ENCODE measurements around the gene VEGFD. TPM values are rescaled to one million over a fixed set of nuclear protein-coding genes. Genes with fewer than 3 reads are reported as not detected.

Gene VEGFD
- total and polyA plus RNA-seq, 2 donors from 2014 or later: 1.2 to 1.5 TPM

DNA sequence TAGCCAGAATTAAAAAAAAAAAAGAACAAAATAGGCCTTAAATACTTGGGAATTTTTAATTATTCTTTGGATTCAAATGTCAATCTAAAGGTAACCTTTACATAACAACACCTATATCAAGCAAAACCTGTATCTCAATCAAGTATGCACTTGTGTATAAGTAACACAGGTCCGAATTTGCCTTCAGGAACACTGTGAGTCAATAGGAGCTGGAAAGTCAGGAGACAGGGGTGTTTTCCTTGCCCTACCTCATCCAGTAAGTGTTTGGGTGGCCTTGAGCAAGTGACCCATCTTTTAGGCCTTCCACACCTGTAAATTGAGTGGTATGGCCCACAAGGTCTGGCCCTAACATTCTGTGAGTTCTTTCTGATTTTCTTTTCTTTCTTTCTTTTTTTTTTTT, 40.8 kb upstream of the VEGFD start:
- Histone ChIP-seq H3K4me1 (ENCODE audit: control insufficient read depth in 2 of 3, insufficient read depth in 2 of 3, low read depth in 1 of 3, low read length in 3 of 3) (no peaks in the 10 kb centered on the region), H3K9me3 (ENCODE audit: control insufficient read depth in 2 of 3, insufficient read depth in 1 of 3, low read length in 3 of 3) (no peaks in the 10 kb centered on the region), H3K4me3 (ENCODE audit: low read length in 3 of 3) (no peak overlapping the region), H3K36me3 (ENCODE audit: control insufficient read depth in 2 of 3, insufficient read depth in 3 of 3, low read length in 3 of 3) (no peaks in the 10 kb centered on the region), H3K27me3 (ENCODE audit: control insufficient read depth, insufficient read depth, low read length) (no peaks in the 10 kb centered on the region), H3K27ac (ENCODE audit: low read depth in 2 of 2, low read length in 2 of 2) (no peak overlapping the region), H3K9ac (ENCODE audit: low read length in 3 of 3) (no peak overlapping the region)
- no peak for FAIRE-seq
- TF ChIP-seq, protein P1, sequence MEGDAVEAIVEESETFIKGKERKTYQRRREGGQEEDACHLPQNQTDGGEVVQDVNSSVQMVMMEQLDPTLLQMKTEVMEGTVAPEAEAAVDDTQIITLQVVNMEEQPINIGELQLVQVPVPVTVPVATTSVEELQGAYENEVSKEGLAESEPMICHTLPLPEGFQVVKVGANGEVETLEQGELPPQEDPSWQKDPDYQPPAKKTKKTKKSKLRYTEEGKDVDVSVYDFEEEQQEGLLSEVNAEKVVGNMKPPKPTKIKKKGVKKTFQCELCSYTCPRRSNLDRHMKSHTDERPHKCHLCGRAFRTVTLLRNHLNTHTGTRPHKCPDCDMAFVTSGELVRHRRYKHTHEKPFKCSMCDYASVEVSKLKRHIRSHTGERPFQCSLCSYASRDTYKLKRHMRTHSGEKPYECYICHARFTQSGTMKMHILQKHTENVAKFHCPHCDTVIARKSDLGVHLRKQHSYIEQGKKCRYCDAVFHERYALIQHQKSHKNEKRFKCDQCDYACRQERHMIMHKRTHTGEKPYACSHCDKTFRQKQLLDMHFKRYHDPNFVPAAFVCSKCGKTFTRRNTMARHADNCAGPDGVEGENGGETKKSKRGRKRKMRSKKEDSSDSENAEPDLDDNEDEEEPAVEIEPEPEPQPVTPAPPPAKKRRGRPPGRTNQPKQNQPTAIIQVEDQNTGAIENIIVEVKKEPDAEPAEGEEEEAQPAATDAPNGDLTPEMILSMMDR (IDR thresholded peaks at IDR 0.05; ENCODE audit: borderline replicate concordance, extremely low read depth, insufficient read depth): no peak
- no peak for DNase-seq
- intact Hi-C loops (cut with DNase I): no loop called here

GRCh38 chrX:15418707-15419181, 34.5 kb upstream of the VEGFD start:
- FAIRE-seq (no peak), DNase-seq (no peak)
- TF ChIP-seq, protein P1 (IDR thresholded peaks at IDR 0.05; ENCODE audit: borderline replicate concordance, extremely low read depth, insufficient read depth): no peak
- Histone ChIP-seq H3K4me1 (ENCODE audit: control insufficient read depth in 2 of 3, insufficient read depth in 2 of 3, low read depth in 1 of 3, low read length in 3 of 3) (no peaks in the 10 kb centered on the region), H3K27ac (ENCODE audit: low read depth in 2 of 2, low read length in 2 of 2) (no peak overlapping the region), H3K9ac (ENCODE audit: low read length in 3 of 3) (no peak overlapping the region), H3K4me3 (ENCODE audit: low read length in 3 of 3) (no peak overlapping the region), H3K9me3 (ENCODE audit: control insufficient read depth in 2 of 3, insufficient read depth in 1 of 3, low read length in 3 of 3) (peaks cover 0 to 3% (median 0%) of the 10 kb centered on the region in 3 donors), H3K36me3 (ENCODE audit: control insufficient read depth in 2 of 3, insufficient read depth in 3 of 3, low read length in 3 of 3) (no peaks in the 10 kb centered on the region), H3K27me3 (ENCODE audit: control insufficient read depth, insufficient read depth, low read length) (peaks cover 2% of the 10 kb centered on the region)
- intact Hi-C loops (cut with DNase I): no loop called here

- Histone ChIP-seq H3K9ac (ENCODE audit: low read length in 3 of 3) (no peak overlapping the region), H3K27ac (ENCODE audit: low read depth in 2 of 2, low read length in 2 of 2) (no peak overlapping the region), H3K9me3 (ENCODE audit: control insufficient read depth in 2 of 3, insufficient read depth in 1 of 3, low read length in 3 of 3) (peaks cover 0 to 3% (median 0%) of the 10 kb centered on the region in 3 donors), H3K27me3 (ENCODE audit: control insufficient read depth, insufficient read depth, low read length) (peaks cover 2% of the 10 kb centered on the region), H3K4me3 (ENCODE audit: low read length in 3 of 3) (no peak overlapping the region), H3K36me3 (ENCODE audit: control insufficient read depth in 2 of 3, insufficient read depth in 3 of 3, low read length in 3 of 3) (no peaks in the 10 kb centered on the region), H3K4me1 (ENCODE audit: control insufficient read depth in 2 of 3, insufficient read depth in 2 of 3, low read depth in 1 of 3, low read length in 3 of 3) (no peaks in the 10 kb centered on the region)
- DNase-seq: no peak
- TF ChIP-seq, protein P1 (IDR thresholded peaks at IDR 0.05; ENCODE audit: borderline replicate concordance, extremely low read depth, insufficient read depth): no peak
- intact Hi-C loops (cut with DNase I): no loop called here
- FAIRE-seq: no peak
These were observed 34.0 kb upstream of the VEGFD start for GRCh38 chrX:15418041-15418706.
